Hepatocyte (in vitro differentiated cells): ENCODE results near the gene WDPCP.

ENCODE experiments used
- CTCF ChIP-seq: fragments of 200-600 bp; sonication (generic); IDR thresholded peaks from 2 replicates; pipeline ENCODE4 v1.5.1; 2016; ENCODE audit warnings: antibody characterized with exemption, mild to moderate bottlenecking; ENCODE audit not compliant: poor library complexity
- EZH2 ChIP-seq: fragments of 200-600 bp; sonication (generic); IDR thresholded peaks from 2 replicates; pipeline ENCODE4 v1.6.1; 2016; ENCODE audit warnings: antibody characterized with exemption, mild to moderate bottlenecking, borderline replicate concordance

GRCh38 chr2:63544017-63544627 lies 44.2 kb downstream of the WDPCP start:
- TF ChIP-seq EZH2, result no peak
- TF ChIP-seq CTCF, result peak; percentile 56
